ENCODE data around the gene TNFRSF21.

Gene TNFRSF21

DNA sequence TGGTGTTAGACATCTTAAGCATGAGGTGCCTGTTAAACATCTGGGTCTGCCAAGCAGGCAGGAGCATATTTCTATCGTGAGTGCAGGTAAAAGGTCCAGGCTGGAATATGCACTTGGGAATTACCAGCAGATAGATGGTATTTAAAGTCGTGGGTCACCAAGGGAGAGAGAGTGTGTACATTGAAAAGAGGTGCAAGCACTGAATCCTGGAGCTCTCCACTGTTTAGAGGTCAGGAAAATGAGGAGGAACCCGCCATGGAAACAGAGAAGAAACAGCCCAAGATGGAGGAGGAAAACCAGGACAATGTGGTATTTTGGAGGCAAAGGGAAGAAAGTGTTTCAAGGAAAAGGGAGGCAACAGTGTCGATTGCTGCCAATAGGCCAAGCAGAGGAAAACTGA, 46.4 kb downstream of the TNFRSF21 start:
- H3K9ac ChIP-seq (ENCODE audit: low read depth, low read length): no peak overlapping the region
- H3K9me3 ChIP-seq (ENCODE audit: insufficient read depth, low read depth, low read length): no peaks in the 10 kb centered on the region
- no peaks in the 10 kb centered on the region for H3K27me3 ChIP-seq (ENCODE audit: insufficient read depth, low read length)
- no peak overlapping the region for H3K27ac ChIP-seq (ENCODE audit: low read depth, low read length)
- no peak overlapping the region for H3K4me3 ChIP-seq (ENCODE audit: low read length)
- peaks cover 8% of the 10 kb centered on the region for H3K4me1 ChIP-seq (ENCODE audit: insufficient read depth, low read length)
- 90% methylated on average over 4 of the region's 4 CpGs for WGBS
- H3K36me3 ChIP-seq (ENCODE audit: insufficient read depth, low read length): peaks cover 51% of the 10 kb centered on the region

- WGBS: 94% methylated on average over 1 of the region's 1 CpG
- no peaks in the 10 kb centered on the region for H3K9me3 ChIP-seq (ENCODE audit: insufficient read depth, low read depth, low read length)
- H3K9ac ChIP-seq (ENCODE audit: low read depth, low read length): no peak overlapping the region
- H3K36me3 ChIP-seq (ENCODE audit: insufficient read depth, low read length): peaks cover 48% of the 10 kb centered on the region
- H3K4me1 ChIP-seq (ENCODE audit: insufficient read depth, low read length): peaks cover 12% of the 10 kb centered on the region
- no peak overlapping the region for H3K27ac ChIP-seq (ENCODE audit: low read depth, low read length)
- no peak overlapping the region for H3K4me3 ChIP-seq (ENCODE audit: low read length)
- no peaks in the 10 kb centered on the region for H3K27me3 ChIP-seq (ENCODE audit: insufficient read depth, low read length)
These were observed 47.5 kb downstream of the TNFRSF21 start for GRCh38 chr6:47262231-47262630.

DNA sequence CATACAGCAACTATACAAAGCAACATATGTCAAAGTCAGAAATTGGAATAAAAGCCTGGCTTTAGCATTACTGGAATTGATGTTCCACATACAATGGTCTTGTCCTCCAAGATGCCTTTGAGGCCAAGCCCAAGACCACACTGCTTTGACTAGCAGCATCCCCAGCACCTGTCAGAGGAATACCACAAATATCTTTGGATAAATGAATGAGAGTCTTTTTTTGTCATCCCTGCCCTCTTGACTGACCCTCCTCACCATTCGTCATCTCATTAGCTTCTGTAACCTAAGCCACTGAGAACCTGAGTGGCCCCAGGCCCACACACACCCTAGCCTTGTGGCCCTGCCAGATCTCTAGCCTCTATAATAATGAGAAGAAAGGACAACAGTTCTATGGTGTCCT, 48.5 kb downstream of the TNFRSF21 start:
- 95% methylated on average over 1 of the region's 1 CpG for WGBS
- peaks cover 10% of the 10 kb centered on the region for H3K4me1 ChIP-seq (ENCODE audit: insufficient read depth, low read length)
- no peak overlapping the region for H3K9ac ChIP-seq (ENCODE audit: low read depth, low read length)
- no peak overlapping the region for H3K27ac ChIP-seq (ENCODE audit: low read depth, low read length)
- peaks cover 47% of the 10 kb centered on the region; the same call in 1 of the 2 replicates for H3K36me3 ChIP-seq (ENCODE audit: insufficient read depth, low read length)
- H3K4me3 ChIP-seq (ENCODE audit: low read length): no peak overlapping the region
- no peaks in the 10 kb centered on the region for H3K27me3 ChIP-seq (ENCODE audit: insufficient read depth, low read length)
- no peaks in the 10 kb centered on the region for H3K9me3 ChIP-seq (ENCODE audit: insufficient read depth, low read depth, low read length)

- Histone ChIP-seq H3K9me3 (ENCODE audit: insufficient read depth, low read depth, low read length) (no peaks in the 10 kb centered on the region), H3K27me3 (ENCODE audit: insufficient read depth, low read length) (no peaks in the 10 kb centered on the region), H3K4me3 (ENCODE audit: low read length) (no peak overlapping the region), H3K4me1 (ENCODE audit: insufficient read depth, low read length) (peaks cover 9% of the 10 kb centered on the region; the same call in 1 of the 2 replicates), H3K9ac (ENCODE audit: low read depth, low read length) (no peak overlapping the region), H3K36me3 (ENCODE audit: insufficient read depth, low read length) (peaks cover 42% of the 10 kb centered on the region), H3K27ac (ENCODE audit: low read depth, low read length) (no peak overlapping the region)
- 94% methylated on average over 4 of the region's 4 CpGs for WGBS
These were observed 49.7 kb downstream of the TNFRSF21 start for GRCh38 chr6:47260021-47260420.

- H3K4me1 ChIP-seq (ENCODE audit: insufficient read depth, low read length): peaks cover 9% of the 10 kb centered on the region; the same call in 1 of the 2 replicates
- H3K27me3 ChIP-seq (ENCODE audit: insufficient read depth, low read length): no peaks in the 10 kb centered on the region
- H3K9ac ChIP-seq (ENCODE audit: low read depth, low read length): no peak overlapping the region
- 95% methylated on average over 3 of the region's 3 CpGs for WGBS
- no peak overlapping the region for H3K27ac ChIP-seq (ENCODE audit: low read depth, low read length)
- H3K4me3 ChIP-seq (ENCODE audit: low read length): no peak overlapping the region
- no peaks in the 10 kb centered on the region for H3K9me3 ChIP-seq (ENCODE audit: insufficient read depth, low read depth, low read length)
- H3K36me3 ChIP-seq (ENCODE audit: insufficient read depth, low read length): peaks cover 53% of the 10 kb centered on the region
These were observed 50.9 kb downstream of the TNFRSF21 start for GRCh38 chr6:47258724-47259347.

- Histone ChIP-seq H3K27me3 (ENCODE audit: insufficient read depth, low read length) (no peaks in the 10 kb centered on the region), H3K4me3 (ENCODE audit: low read length) (no peak overlapping the region), H3K4me1 (ENCODE audit: insufficient read depth, low read length) (peaks cover 12% of the 10 kb centered on the region; the same call in 1 of the 2 replicates), H3K27ac (ENCODE audit: low read depth, low read length) (no peak overlapping the region), H3K9me3 (ENCODE audit: insufficient read depth, low read depth, low read length) (no peaks in the 10 kb centered on the region), H3K9ac (ENCODE audit: low read depth, low read length) (no peak overlapping the region), H3K36me3 (ENCODE audit: insufficient read depth, low read length) (peaks cover 58% of the 10 kb centered on the region)
- WGBS: 90% methylated on average over 6 of the region's 6 CpGs
These were observed 52.5 kb downstream of the TNFRSF21 start for GRCh38 chr6:47256981-47257730.

DNA sequence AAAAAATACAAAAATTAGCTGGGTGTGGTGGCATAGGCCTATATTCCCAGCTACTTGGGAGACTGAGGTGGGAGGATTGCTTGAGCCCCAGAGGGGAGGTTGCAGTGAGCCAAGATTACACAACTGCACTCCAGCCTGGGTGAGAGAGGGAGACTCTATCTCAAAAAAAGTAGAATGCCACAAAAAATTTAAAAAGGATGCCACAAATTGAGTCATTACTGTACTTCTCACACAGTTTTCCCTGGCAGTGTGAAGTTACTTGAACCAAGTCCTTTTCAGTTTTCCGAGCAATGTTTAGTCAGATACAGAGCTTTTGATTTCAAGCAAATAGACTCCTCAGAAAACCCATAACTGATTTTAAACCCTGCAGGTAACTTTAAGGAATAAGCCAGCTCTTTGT, 53.3 kb downstream of the TNFRSF21 start:
- no peaks in the 10 kb centered on the region for H3K9me3 ChIP-seq (ENCODE audit: insufficient read depth, low read depth, low read length)
- H3K4me3 ChIP-seq (ENCODE audit: low read length): no peak overlapping the region
- WGBS: 97% methylated on average over 1 of the region's 1 CpG
- H3K4me1 ChIP-seq (ENCODE audit: insufficient read depth, low read length): peaks cover 12% of the 10 kb centered on the region; the same call in 1 of the 2 replicates
- peaks cover 66% of the 10 kb centered on the region for H3K36me3 ChIP-seq (ENCODE audit: insufficient read depth, low read length)
- H3K9ac ChIP-seq (ENCODE audit: low read depth, low read length): no peak overlapping the region
- no peaks in the 10 kb centered on the region for H3K27me3 ChIP-seq (ENCODE audit: insufficient read depth, low read length)
- H3K27ac ChIP-seq (ENCODE audit: low read depth, low read length): no peak overlapping the region

- Histone ChIP-seq H3K9me3 (ENCODE audit: insufficient read depth, low read depth, low read length) (no peaks in the 10 kb centered on the region), H3K9ac (ENCODE audit: low read depth, low read length) (no peak overlapping the region), H3K4me1 (ENCODE audit: insufficient read depth, low read length) (peaks cover 12% of the 10 kb centered on the region; the same call in 1 of the 2 replicates), H3K4me3 (ENCODE audit: low read length) (no peak overlapping the region), H3K27me3 (ENCODE audit: insufficient read depth, low read length) (no peaks in the 10 kb centered on the region), H3K27ac (ENCODE audit: low read depth, low read length) (no peak overlapping the region), H3K36me3 (ENCODE audit: insufficient read depth, low read length) (peaks cover 68% of the 10 kb centered on the region)
- WGBS: 95% methylated on average over 3 of the region's 3 CpGs
These were observed 54.8 kb downstream of the TNFRSF21 start for GRCh38 chr6:47254906-47255305.

- no peak overlapping the region for H3K27ac ChIP-seq (ENCODE audit: low read depth, low read length)
- WGBS: 93% methylated on average over 6 of the region's 6 CpGs
- no peaks in the 10 kb centered on the region for H3K27me3 ChIP-seq (ENCODE audit: insufficient read depth, low read length)
- H3K4me3 ChIP-seq (ENCODE audit: low read length): no peak overlapping the region
- no peak overlapping the region for H3K9ac ChIP-seq (ENCODE audit: low read depth, low read length)
- H3K36me3 ChIP-seq (ENCODE audit: insufficient read depth, low read length): peaks cover 68% of the 10 kb centered on the region
- no peaks in the 10 kb centered on the region for H3K9me3 ChIP-seq (ENCODE audit: insufficient read depth, low read depth, low read length)
- H3K4me1 ChIP-seq (ENCODE audit: insufficient read depth, low read length): peaks cover 14% of the 10 kb centered on the region
These were observed 55.7 kb downstream of the TNFRSF21 start for GRCh38 chr6:47254051-47254450.

GRCh38 chr6:47253136-47253535, 56.6 kb downstream of the TNFRSF21 start:
- Histone ChIP-seq H3K27me3 (ENCODE audit: insufficient read depth, low read length) (no peaks in the 10 kb centered on the region), H3K4me3 (ENCODE audit: low read length) (no peak overlapping the region), H3K9me3 (ENCODE audit: insufficient read depth, low read depth, low read length) (no peaks in the 10 kb centered on the region), H3K36me3 (ENCODE audit: insufficient read depth, low read length) (peaks cover 67% of the 10 kb centered on the region), H3K4me1 (ENCODE audit: insufficient read depth, low read length) (peaks cover 23% of the 10 kb centered on the region), H3K27ac (ENCODE audit: low read depth, low read length) (no peak overlapping the region), H3K9ac (ENCODE audit: low read depth, low read length) (no peak overlapping the region)
- WGBS: 96% methylated on average over 15 of the region's 15 CpGs

GRCh38 chr6:47252633-47253032, 57.1 kb downstream of the TNFRSF21 start:
- no peaks in the 10 kb centered on the region for H3K9me3 ChIP-seq (ENCODE audit: insufficient read depth, low read depth, low read length)
- WGBS: 94% methylated on average over 6 of the region's 6 CpGs
- H3K27ac ChIP-seq (ENCODE audit: low read depth, low read length): no peak overlapping the region
- H3K36me3 ChIP-seq (ENCODE audit: insufficient read depth, low read length): peaks cover 62% of the 10 kb centered on the region
- no peaks in the 10 kb centered on the region for H3K27me3 ChIP-seq (ENCODE audit: insufficient read depth, low read length)
- peaks cover 25% of the 10 kb centered on the region for H3K4me1 ChIP-seq (ENCODE audit: insufficient read depth, low read length)
- H3K4me3 ChIP-seq (ENCODE audit: low read length): no peak overlapping the region
- H3K9ac ChIP-seq (ENCODE audit: low read depth, low read length): no peak overlapping the region
